ENCODE results near the gene EN2. TPM values are rescaled to one million over a fixed set of nuclear protein-coding genes. Genes with fewer than 3 reads are reported as not detected.

The EN2 gene
- total RNA-seq, 1 experiment from 2014 or later, result 0.07 TPM

- TF ChIP-seq CTCF (conservative IDR thresholded peaks at IDR 0.05), result no peak
- no peak overlapping the region for H2BK12ac ChIP-seq (ENCODE audit: insufficient read length, low read depth, low read length)
- no peaks in the 10 kb centered on the region for H3K79me1 ChIP-seq (ENCODE audit: insufficient read depth, low read depth, low read length, poor library complexity, severe bottlenecking)
- Mint-ChIP-seq H3K36me3 (ENCODE audit: insufficient read depth in 1 of 3, low read depth in 3 of 3) (no peaks in the 10 kb centered on the region; a peak in 1 of 7 replicates), H3K27ac (no peak overlapping the region), H3K9me3 (peaks cover 0 to 21% of the 10 kb centered on the region in 2 experiments; a peak in 4 of 5 replicates), H3K4me1 (peaks cover 2 to 22% of the 10 kb centered on the region in 2 experiments; a peak in 2 of 4 replicates), H3K4me3 (peak overlapping the region; percentile 34 to 77; a peak in 4 of 5 replicates), H3K27me3 (ENCODE audit: low read depth) (peaks cover 100% of the 10 kb centered on the region)
- H4K20me1 ChIP-seq (ENCODE audit: control insufficient read depth, insufficient read depth, insufficient read length), result peaks cover 3% of the 10 kb centered on the region
- H2BK120ac ChIP-seq (ENCODE audit: low read depth, low read length, poor library complexity, severe bottlenecking), result no peak overlapping the region
- no peak overlapping the region for H3K56ac ChIP-seq (ENCODE audit: insufficient read length, low read depth, low read length)
- no peak overlapping the region for H2BK20ac ChIP-seq (ENCODE audit: low read depth, low read length, poor library complexity, severe bottlenecking)
- no peak overlapping the region for H3K14ac ChIP-seq (ENCODE audit: insufficient read depth, low read length)
- peaks cover 80% of the 10 kb centered on the region for H3K27me3 ChIP-seq (ENCODE audit: insufficient read depth, low read length)
- DNase-seq, result peak; percentile 70
- H3K4me1 ChIP-seq (ENCODE audit: insufficient read depth, low read length), result no peaks in the 10 kb centered on the region
- H2BK15ac ChIP-seq (ENCODE audit: low read depth, low read length), result no peak overlapping the region
- peak overlapping the region; percentile 54 for H3K4me2 ChIP-seq (ENCODE audit: insufficient read depth, insufficient read length, low read length)
- no CpG with 5 or more reads among the region's 69 CpGs for WGBS (ENCODE audit: extremely low coverage, insufficient read length, low lambda C conversion rate)
- no peak overlapping the region for H2AFZ ChIP-seq (ENCODE audit: low read length)
- no peak overlapping the region for H3K27ac ChIP-seq (ENCODE audit: insufficient read length, low read depth, low read length)
- no peak overlapping the region for H4K91ac ChIP-seq (ENCODE audit: insufficient read length, low read depth, low read length)
- no peak overlapping the region for H3T11ph ChIP-seq (ENCODE audit: low read length)
- no peak overlapping the region for H4K5ac ChIP-seq (ENCODE audit: insufficient read length, low read depth, low read length)
- H3K79me2 ChIP-seq (ENCODE audit: insufficient read depth, low read length), result no peaks in the 10 kb centered on the region
- no peak overlapping the region for H3K9ac ChIP-seq (ENCODE audit: extremely low read depth, insufficient read length, low read length)
- H3K9me3 ChIP-seq (ENCODE audit: control insufficient read depth, low read depth, low read length), result no peaks in the 10 kb centered on the region
- no peak overlapping the region for H4K8ac ChIP-seq (replicated peaks; ENCODE audit: insufficient read length, low read depth, low read length)
- H3K4ac ChIP-seq (ENCODE audit: low read depth, low read length), result no peak overlapping the region
- H3K23ac ChIP-seq (ENCODE audit: insufficient read length, low read depth, low read length), result no peak overlapping the region
- peaks cover 9% of the 10 kb centered on the region for H3K23me2 ChIP-seq (ENCODE audit: insufficient read length, low read depth, low read length, poor library complexity, severe bottlenecking)
- no peak overlapping the region for H2AK5ac ChIP-seq (ENCODE audit: insufficient read length, low read length)
- no peak overlapping the region for H3K18ac ChIP-seq (ENCODE audit: insufficient read length, low read depth, low read length)
- no peak overlapping the region for H2BK5ac ChIP-seq (ENCODE audit: insufficient read length, low read length)
These were observed 8.7 kb upstream of the EN2 start for GRCh38 chr7:155449008-155449868.
